ENCODE measurements around the gene YWHAG. TPM values are rescaled to one million over a fixed set of nuclear protein-coding genes. Genes with fewer than 3 reads are reported as not detected.
A peak's percentile ranks its signal among the peaks of the same experiment; 100 is the strongest.

YWHAG gene
- total and polyA plus RNA-seq, 9 of the 15 experiments (the other 6 are each of a cell fraction or from before 2014, with no cell fraction given), result 30.4 to 246 (median 94.5) TPM

DNA sequence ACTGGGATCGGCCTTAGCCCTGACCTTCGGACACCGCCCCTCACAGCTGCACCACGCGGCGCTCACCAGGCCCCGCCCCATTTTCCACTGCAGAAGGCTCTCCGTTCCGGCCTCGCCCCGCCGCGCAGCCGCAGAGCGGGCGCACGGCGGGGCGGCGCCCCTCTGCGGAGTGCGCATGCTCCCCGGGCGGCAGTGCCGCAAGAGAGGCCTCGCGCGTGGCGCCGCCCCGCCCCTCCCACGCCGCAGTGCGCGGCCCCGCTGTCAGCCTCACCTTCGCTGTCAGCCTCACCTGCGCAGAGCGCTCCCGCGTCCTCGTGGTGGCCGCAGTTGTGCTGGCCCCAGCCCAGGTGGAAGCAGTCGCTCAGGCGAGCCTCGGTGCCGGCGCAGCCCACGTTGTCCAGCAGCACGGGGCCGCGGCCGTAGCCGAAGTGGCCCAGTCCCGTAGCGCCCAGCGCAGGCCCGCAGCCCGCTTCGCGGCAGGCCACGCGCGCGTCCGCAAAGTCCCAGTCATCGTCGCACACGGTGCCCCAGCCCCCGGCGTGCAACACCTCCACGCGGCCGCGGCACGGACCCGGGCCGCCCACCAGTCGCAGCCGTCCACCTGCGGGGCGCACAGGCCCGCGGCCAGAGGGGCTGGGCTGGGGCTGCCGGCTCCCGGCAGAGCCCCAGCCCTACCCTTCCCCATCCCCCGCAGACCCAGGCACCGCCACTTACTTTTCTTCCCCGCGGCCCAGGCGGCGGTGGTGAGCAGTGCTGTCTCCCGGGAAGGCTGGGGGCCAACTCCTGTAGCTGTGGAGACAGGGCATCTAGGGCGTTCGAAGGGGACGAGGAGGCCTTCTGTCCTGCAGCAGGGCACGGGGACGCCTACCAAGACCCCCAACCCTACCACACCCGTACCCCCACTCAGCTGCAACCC lies 34.6 kb upstream of the YWHAG start (continued):
- TF ChIP-seq, protein P1, sequence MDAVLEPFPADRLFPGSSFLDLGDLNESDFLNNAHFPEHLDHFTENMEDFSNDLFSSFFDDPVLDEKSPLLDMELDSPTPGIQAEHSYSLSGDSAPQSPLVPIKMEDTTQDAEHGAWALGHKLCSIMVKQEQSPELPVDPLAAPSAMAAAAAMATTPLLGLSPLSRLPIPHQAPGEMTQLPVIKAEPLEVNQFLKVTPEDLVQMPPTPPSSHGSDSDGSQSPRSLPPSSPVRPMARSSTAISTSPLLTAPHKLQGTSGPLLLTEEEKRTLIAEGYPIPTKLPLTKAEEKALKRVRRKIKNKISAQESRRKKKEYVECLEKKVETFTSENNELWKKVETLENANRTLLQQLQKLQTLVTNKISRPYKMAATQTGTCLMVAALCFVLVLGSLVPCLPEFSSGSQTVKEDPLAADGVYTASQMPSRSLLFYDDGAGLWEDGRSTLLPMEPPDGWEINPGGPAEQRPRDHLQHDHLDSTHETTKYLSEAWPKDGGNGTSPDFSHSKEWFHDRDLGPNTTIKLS (IDR thresholded peaks at IDR 0.05; ENCODE audit: borderline replicate concordance, low read depth), result peak; percentile 89
- TF ChIP-seq ZNF224 (CRISPR knock-in tag; IDR thresholded peaks at IDR 0.05), result no peak
- TF ChIP-seq, protein P2, sequence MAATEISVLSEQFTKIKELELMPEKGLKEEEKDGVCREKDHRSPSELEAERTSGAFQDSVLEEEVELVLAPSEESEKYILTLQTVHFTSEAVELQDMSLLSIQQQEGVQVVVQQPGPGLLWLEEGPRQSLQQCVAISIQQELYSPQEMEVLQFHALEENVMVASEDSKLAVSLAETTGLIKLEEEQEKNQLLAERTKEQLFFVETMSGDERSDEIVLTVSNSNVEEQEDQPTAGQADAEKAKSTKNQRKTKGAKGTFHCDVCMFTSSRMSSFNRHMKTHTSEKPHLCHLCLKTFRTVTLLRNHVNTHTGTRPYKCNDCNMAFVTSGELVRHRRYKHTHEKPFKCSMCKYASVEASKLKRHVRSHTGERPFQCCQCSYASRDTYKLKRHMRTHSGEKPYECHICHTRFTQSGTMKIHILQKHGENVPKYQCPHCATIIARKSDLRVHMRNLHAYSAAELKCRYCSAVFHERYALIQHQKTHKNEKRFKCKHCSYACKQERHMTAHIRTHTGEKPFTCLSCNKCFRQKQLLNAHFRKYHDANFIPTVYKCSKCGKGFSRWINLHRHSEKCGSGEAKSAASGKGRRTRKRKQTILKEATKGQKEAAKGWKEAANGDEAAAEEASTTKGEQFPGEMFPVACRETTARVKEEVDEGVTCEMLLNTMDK (IDR thresholded peaks at IDR 0.05; ENCODE audit: borderline replicate concordance, insufficient read depth, low read depth, low read length, poor library complexity, severe bottlenecking), result no peak
- TF ChIP-seq, protein P3, sequence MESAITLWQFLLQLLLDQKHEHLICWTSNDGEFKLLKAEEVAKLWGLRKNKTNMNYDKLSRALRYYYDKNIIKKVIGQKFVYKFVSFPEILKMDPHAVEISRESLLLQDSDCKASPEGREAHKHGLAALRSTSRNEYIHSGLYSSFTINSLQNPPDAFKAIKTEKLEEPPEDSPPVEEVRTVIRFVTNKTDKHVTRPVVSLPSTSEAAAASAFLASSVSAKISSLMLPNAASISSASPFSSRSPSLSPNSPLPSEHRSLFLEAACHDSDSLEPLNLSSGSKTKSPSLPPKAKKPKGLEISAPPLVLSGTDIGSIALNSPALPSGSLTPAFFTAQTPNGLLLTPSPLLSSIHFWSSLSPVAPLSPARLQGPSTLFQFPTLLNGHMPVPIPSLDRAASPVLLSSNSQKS (CRISPR knock-in tag; IDR thresholded peaks at IDR 0.05), result no peak
